GM12878 (cell line): ENCODE measurements around the gene COPS3. TPM values are rescaled to one million over a fixed set of nuclear protein-coding genes. Genes with fewer than 3 reads are reported as not detected.

Experiments
- ATAC-seq: fragments of 200-7000 bp; cut with Tn5 transposase; 3 replicates; pipeline ENCODE4 v1.9.1; 2020; ENCODE audit warnings: mild to moderate bottlenecking, moderate library complexity
- BruUV-seq: library from RNA; stranded (reverse); fragments of 400-500 nt; replicated peaks from 2 replicates; lab custom pipeline; 2021; lab: Mats Ljungman, UMichigan
- CTCF ChIA-PET: fragments of 300-600 bp; sonication (Branson Sonifier 250); formaldehyde crosslinking; extraction: SDS; loops from one replicate; lab custom pipeline; 2021; ENCODE audit warnings: inconsistent platforms; lab: Yijun Ruan, JAX
- POLR2A ChIA-PET: fragments of 350-600 bp; formaldehyde crosslinking; extraction: SDS; loops from one replicate; lab custom pipeline; 2021; ENCODE audit warnings: inconsistent platforms; lab: Charles Lee
- RAD21 ChIA-PET: fragments of 300-600 bp; sonication (Branson Sonifier 250); formaldehyde crosslinking; loops from one replicate; lab custom pipeline; 2023; ENCODE audit warnings: antibody characterized with exemption; ENCODE audit not compliant: unreplicated experiment; lab: Charles Lee
- SMC1A ChIA-PET: fragments of 300-600 bp; sonication (Branson Sonifier 250); formaldehyde crosslinking; loops from one replicate; lab custom pipeline; 2023; ENCODE audit not compliant: unreplicated experiment, uncharacterized antibody; lab: Charles Lee
- DNase-seq: peaks from one replicate; pipeline ENCODE4 v3.0.0-alpha.2; 2011; ENCODE audit warnings: low read depth, low spot score
- FAIRE-seq: peaks from 3 replicates; lab custom pipeline; 2011; peaks lifted over from hg19 to GRCh38; lab: Jason Lieb, UNC
- H2AFZ ChIP-seq: 2 replicates; pipeline ENCODE4 v1.6.0; 2011; ENCODE audit warnings: low read depth, low read length, control low read depth; ENCODE audit not compliant: control insufficient read depth
- H3K27ac ChIP-seq: 2 replicates; pipeline ENCODE4 v1.5.1; 2011; ENCODE audit warnings: control low read depth; ENCODE audit not compliant: control insufficient read depth, insufficient read depth
- H3K27me3 ChIP-seq, 2 experiments: replicated peaks in 1 of 2; 2 replicates each; pipeline versions ENCODE4 v1.6.0 to v1.6.1; 2011; ENCODE audit warnings: low read length in 1 of 2; ENCODE audit not compliant: control insufficient read depth in 2 of 2, insufficient read depth in 2 of 2
- H3K36me3 ChIP-seq, 2 experiments: 2 replicates each; pipeline ENCODE4 v1.5.1; 2011; ENCODE audit warnings: low read length in 1 of 2; ENCODE audit not compliant: control insufficient read depth in 2 of 2, insufficient read depth in 2 of 2
- H3K4me1 ChIP-seq: 2 replicates; pipeline ENCODE4 v1.6.1; 2011; ENCODE audit warnings: mild to moderate bottlenecking, low read length, moderate library complexity, mixed read lengths; ENCODE audit not compliant: control insufficient read depth, insufficient read depth
- H3K4me2 ChIP-seq: 2 replicates; pipeline ENCODE4 v1.6.0; 2011; ENCODE audit warnings: control low read depth; ENCODE audit not compliant: control insufficient read depth, insufficient read depth
- H3K4me3 ChIP-seq: fragments of 200-600 bp; sonication (generic); 2 replicates; pipeline ENCODE4 v1.5.1; 2016
- H3K79me2 ChIP-seq: 2 replicates; pipeline ENCODE4 v1.6.0; 2011; ENCODE audit warnings: low read length; ENCODE audit not compliant: control insufficient read depth, insufficient read depth
- H3K9ac ChIP-seq: 2 replicates; pipeline ENCODE4 v1.8.0; 2011; ENCODE audit warnings: low read length, control low read depth, mixed read lengths; ENCODE audit not compliant: control insufficient read depth, insufficient read depth
- H3K9me3 ChIP-seq: replicated peaks from 3 replicates; pipeline ENCODE4 v1.5.1; 2011; ENCODE audit warnings: mild to moderate bottlenecking, low read length; ENCODE audit not compliant: control insufficient read depth, insufficient read depth
- H4K20me1 ChIP-seq: 2 replicates; pipeline ENCODE4 v1.6.0; 2011; ENCODE audit not compliant: control insufficient read depth, insufficient read depth
- BRCA1 ChIP-seq: IDR thresholded peaks from 2 replicates; pipeline ENCODE4 v1.6.1; 2011; ENCODE audit warnings: low read depth, low read length, improper control_type of control experiment
- ETV6 ChIP-seq, 2 experiments: fragments of 450-650 bp in 1 of 2; IDR thresholded peaks in 1 of 2; conservative IDR thresholded peaks in 1 of 2; 2 replicates each; pipeline ENCODE4 v1.6.1; 2014; ENCODE audit warnings: antibody characterized with exemption in 1 of 2, borderline replicate concordance in 1 of 2, low read depth in 1 of 2, mild to moderate bottlenecking in 1 of 2, moderate library complexity in 1 of 2
- FOS ChIP-seq: IDR thresholded peaks from 3 replicates; pipeline ENCODE4 v1.6.1; 2011; ENCODE audit warnings: borderline replicate concordance; ENCODE audit not compliant: insufficient read length; ENCODE audit errors: extremely low read depth
- HCFC1 ChIP-seq: fragments of 150-350 bp; IDR thresholded peaks from 2 replicates; pipeline ENCODE4 v1.6.1; 2014; ENCODE audit warnings: low read length
- IKZF2 ChIP-seq, 2 experiments: fragments of 450-650 bp; IDR thresholded peaks; 2 replicates each; pipeline ENCODE4 v1.6.1; 2017; ENCODE audit warnings: mild to moderate bottlenecking in 2 of 2, moderate library complexity in 2 of 2
- KLF5 ChIP-seq: fragments of 450-650 bp; IDR thresholded peaks from 2 replicates; pipeline ENCODE4 v1.6.1; 2014; ENCODE audit warnings: mild to moderate bottlenecking; ENCODE audit not compliant: partially characterized antibody
- MTA2 ChIP-seq: fragments of 450-650 bp; IDR thresholded peaks from 2 replicates; pipeline ENCODE4 v1.6.1; 2016; ENCODE audit warnings: low read depth, mild to moderate bottlenecking, moderate library complexity
- NFYB ChIP-seq: IDR thresholded peaks from 2 replicates; pipeline ENCODE4 v1.6.1; 2011; ENCODE audit warnings: low read depth, mild to moderate bottlenecking, low read length, improper control_type of control experiment, moderate library complexity; ENCODE audit not compliant: insufficient read depth
- RFX5 ChIP-seq: IDR thresholded peaks from 2 replicates; pipeline ENCODE4 v1.6.1; 2011; ENCODE audit warnings: low read depth, low read length, improper control_type of control experiment
- RUNX3 ChIP-seq: IDR thresholded peaks from 2 replicates; pipeline ENCODE4 v1.6.1; 2012; ENCODE audit warnings: low read length, inconsistent platforms
- SMAD5 ChIP-seq: IDR thresholded peaks from 2 replicates; pipeline ENCODE4 v1.6.1; 2016; ENCODE audit warnings: antibody characterized with exemption, low read depth
- SPI1 ChIP-seq: IDR thresholded peaks from 2 replicates; pipeline ENCODE4 v1.6.1; 2011; ENCODE audit warnings: low read depth, mild to moderate bottlenecking, low read length, moderate library complexity, borderline replicate concordance; ENCODE audit not compliant: insufficient read depth
- TAF1 ChIP-seq: IDR thresholded peaks from 2 replicates; pipeline ENCODE4 v1.6.1; 2011; ENCODE audit warnings: mild to moderate bottlenecking, low read depth, low read length, borderline replicate concordance
- YY1 ChIP-seq: IDR thresholded peaks from 2 replicates; pipeline ENCODE4 v1.6.1; 2011; ENCODE audit warnings: low read depth, mild to moderate bottlenecking, low read length
- ZBED1 ChIP-seq: IDR thresholded peaks from 2 replicates; pipeline ENCODE4 v1.6.1; 2016; ENCODE audit warnings: borderline replicate concordance
- ZNF687 ChIP-seq: fragments of 450-650 bp; IDR thresholded peaks from 2 replicates; pipeline ENCODE4 v1.6.1; 2017; ENCODE audit warnings: mild to moderate bottlenecking, moderate library complexity
- WGBS: methylation state at CpG from one replicate; pipeline ENCODE4 v1.1.6; 2016; ENCODE audit warnings: low lambda C conversion rate; ENCODE audit not compliant: insufficient replicate concordance, insufficient coverage; ENCODE audit errors: missing lambda C conversion rate; 5-methylcytosine and 5-hydroxymethylcytosine counted together
- in situ Hi-C: fragments of 300-500 bp; cut with MboI; formaldehyde crosslinking; loops from 9 replicates; pipeline ENCODE4 v1.14.3; 2018; ENCODE audit warnings: mixed read lengths
- intact Hi-C: fragments of 100-400 bp; cut with micrococcal nuclease; formaldehyde crosslinking; loops from one replicate; pipeline ENCODE4 v1.14.2; 2022; ENCODE audit not compliant: unreplicated experiment
- polyA plus RNA-seq, 11 experiments: library from polyadenylated mRNA; depleted of rRNA in 4 of 11; unstranded in 6 of 11; stranded (reverse) in 5 of 11; fragments of >200 nt; fragmentation: Nextera tagmentation in 4 of 11; fragmentation: Illumina TruSeq in 1 of 11; extraction: Ambion mirVana in 4 of 11; extraction: Trizol in 1 of 11; gene quantifications; 1 replicate in 1 of 11; 2 replicates in 10 of 11; pipeline versions ENCODE4 v1.2.1 to v1.2.3, GENCODE V29; 2011 to 2016; ENCODE audit warnings: inconsistent platforms in 2 of 11, missing spikeins in 2 of 11, low read depth in 1 of 11
- total RNA-seq, 4 experiments: library from RNA; depleted of rRNA in 3 of 4; stranded (reverse); fragments of >200 nt in 3 of 4; fragmentation: Illumina TruSeq in 1 of 4; extraction: Trizol in 1 of 4; gene quantifications; 2 replicates each; pipeline versions ENCODE4 v1.2.1 to v1.2.3, GENCODE V29; 2013 to 2021

The COPS3 gene
- total and polyA plus RNA-seq, 10 of the 15 experiments (the other 5 are each of a cell fraction or from before 2014, with no cell fraction given): 99.7 to 187 (median 133) TPM

GRCh38 chr17:17254036-17254435 lies 27.0 kb downstream of the COPS3 start:
- no peak for TF ChIP-seq RFX5
- TF ChIP-seq SMAD5: no peak
- TF ChIP-seq, all 136 proteins: peak for 0
- H3K4me3 ChIP-seq: no peak overlapping the region
- ChIA-PET POLR2A (no interaction called here), SMC1A (no interaction called here), RAD21 (no interaction called here), CTCF (no interaction called here)
- intact Hi-C loops (no loop called here), in situ Hi-C loops (no loop called here)
- no peak for ATAC-seq
- no peaks in the 10 kb centered on the region for H3K9me3 ChIP-seq
- BruUV-seq: no TSS peak
- WGBS: 80% methylated on average over 2 of the region's 3 CpGs
- H3K9ac ChIP-seq: no peak overlapping the region
- H3K27ac ChIP-seq: no peak overlapping the region
- H3K36me3 ChIP-seq: peaks cover 16 to 38% of the 10 kb centered on the region in 2 experiments
- no peak for FAIRE-seq
- H3K79me2 ChIP-seq: no peaks in the 10 kb centered on the region
- no peaks in the 10 kb centered on the region for H4K20me1 ChIP-seq
- DNase-seq: no peak
- H2AFZ ChIP-seq: no peak overlapping the region
- H3K4me1 ChIP-seq: no peaks in the 10 kb centered on the region
- H3K27me3 ChIP-seq: no peaks in the 10 kb centered on the region
- no peak overlapping the region for H3K4me2 ChIP-seq

- ChIA-PET SMC1A (no interaction called here), RAD21 (no interaction called here), CTCF (no interaction called here), POLR2A (no interaction called here)
- Histone ChIP-seq H3K79me2 (no peaks in the 10 kb centered on the region), H3K4me2 (no peak overlapping the region), H3K27ac (no peak overlapping the region), H3K4me1 (no peaks in the 10 kb centered on the region), H3K9ac (no peak overlapping the region), H3K4me3 (no peak overlapping the region), H3K27me3 (no peaks in the 10 kb centered on the region), H3K9me3 (no peaks in the 10 kb centered on the region), H3K36me3 (peaks cover 13 to 33% of the 10 kb centered on the region in 2 experiments), H4K20me1 (no peaks in the 10 kb centered on the region), H2AFZ (no peak overlapping the region)
- FAIRE-seq: no peak
- 100% methylated on average over 3 of the region's 3 CpGs for WGBS
- DNase-seq: no peak
- ATAC-seq: no peak
- intact Hi-C loops: no loop called here
- no TSS peak for BruUV-seq
- in situ Hi-C loops: no loop called here
- TF ChIP-seq ZNF687 (no peak), IKZF2 (IDR thresholded peaks at IDR 0.05) (no peak), NFYB (no peak), KLF5 (no peak), ZBED1 (no peak), HCFC1 (no peak), YY1 (no peak), RUNX3 (no peak), TAF1 (no peak), FOS (no peak), SMAD5 (no peak), SPI1 (no peak), BRCA1 (no peak), MTA2 (no peak), ETV6 (conservative IDR thresholded peaks at IDR 0.05 in 1 of 2, IDR thresholded peaks at IDR 0.05 in 1 of 2; ENCODE audit: borderline replicate concordance in 1 of 2, low read depth in 1 of 2) (no peak)
Measured at GRCh38 chr17:17253406-17253805, 27.6 kb downstream of the COPS3 start.
